GM18505 (cell line): ENCODE results near the gene CCDC167.

Experiments
- ATAC-seq: cut with Tn5 transposase; IDR thresholded peaks from one replicate; pipeline ENCODE4 v1.9.1; 2021; ENCODE audit not compliant: unreplicated experiment
- POLR2A ChIP-seq: IDR thresholded peaks from 4 replicates; pipeline ENCODE4 v1.6.1; 2011; ENCODE audit warnings: borderline replicate concordance; ENCODE audit not compliant: insufficient read depth, insufficient read length; ENCODE audit errors: extremely low read depth

CCDC167 gene

DNA sequence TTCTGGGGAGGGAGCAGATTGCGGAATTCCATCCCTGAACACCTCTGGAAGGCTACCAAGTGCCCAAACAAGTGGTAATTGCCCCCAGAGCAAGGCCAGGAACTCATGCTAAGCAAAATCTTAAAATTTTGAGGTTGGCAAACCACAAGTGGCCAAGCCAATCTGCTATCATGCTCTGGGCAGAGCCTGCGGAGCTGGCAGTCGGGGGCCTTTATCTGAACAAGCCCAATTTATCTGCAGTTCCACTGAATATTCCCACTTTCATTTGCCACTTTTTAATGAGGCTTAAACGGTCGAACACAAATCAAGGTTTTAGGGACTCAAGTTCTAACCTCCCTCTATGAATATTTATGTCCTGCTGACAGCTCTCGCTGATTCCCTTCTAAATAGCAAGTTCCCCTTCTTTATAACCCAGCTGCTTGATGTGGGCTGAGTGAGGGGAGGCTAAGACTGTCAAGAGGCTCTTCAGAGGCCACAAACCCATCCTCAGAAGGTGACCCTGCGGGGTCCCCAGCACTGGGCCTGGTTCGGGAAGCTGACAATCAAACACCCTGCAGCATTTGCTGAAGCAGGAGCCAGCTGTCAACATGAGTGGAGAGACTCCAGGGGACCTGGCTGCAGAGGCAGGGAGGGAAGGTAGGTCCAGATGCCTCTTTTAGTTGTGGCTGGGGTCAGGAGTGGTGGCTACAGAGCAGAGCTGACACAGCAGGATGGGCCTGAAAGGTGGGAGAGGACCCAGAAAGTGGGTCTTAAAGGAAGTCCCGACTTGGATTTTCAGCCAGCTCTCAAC is 11.9 kb downstream of the CCDC167 start:
- ATAC-seq: no peak
- TF ChIP-seq POLR2A: no peak

DNA sequence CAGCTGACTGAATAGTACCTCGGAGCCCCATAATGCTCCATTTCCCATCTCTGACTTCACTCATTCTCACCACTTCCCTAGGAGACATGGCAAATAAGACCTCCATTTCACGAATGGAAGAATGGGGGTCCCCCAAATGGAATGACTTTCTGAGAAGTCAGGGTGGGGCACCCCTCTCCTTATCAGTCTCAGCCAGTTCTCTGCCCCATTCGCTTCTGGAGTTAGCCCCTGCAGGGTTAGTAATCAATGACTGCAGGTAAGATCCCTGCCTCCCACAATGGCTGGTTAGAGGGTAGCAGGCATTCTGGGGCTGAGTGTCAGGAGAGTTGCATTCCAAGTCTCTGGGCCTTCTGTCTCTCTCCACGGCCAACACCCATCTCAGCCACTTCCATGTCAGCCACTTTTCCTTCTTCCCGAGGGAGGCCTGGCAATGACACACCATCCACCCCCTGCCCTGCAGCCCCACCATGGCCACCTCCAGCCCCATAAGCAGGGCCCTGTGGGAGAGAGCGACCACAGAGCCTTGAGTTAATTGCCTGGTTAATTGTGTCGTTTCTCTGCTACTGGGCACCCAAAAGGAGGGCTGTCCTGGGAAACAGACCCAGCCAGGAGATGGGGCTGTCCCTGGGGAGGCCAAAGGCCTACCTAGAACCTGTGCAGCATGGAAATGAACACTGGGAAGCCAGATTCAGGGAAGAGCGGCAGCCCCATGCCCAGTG is 13.4 kb downstream of the CCDC167 start:
- TF ChIP-seq POLR2A: no peak
- no peak for ATAC-seq

DNA sequence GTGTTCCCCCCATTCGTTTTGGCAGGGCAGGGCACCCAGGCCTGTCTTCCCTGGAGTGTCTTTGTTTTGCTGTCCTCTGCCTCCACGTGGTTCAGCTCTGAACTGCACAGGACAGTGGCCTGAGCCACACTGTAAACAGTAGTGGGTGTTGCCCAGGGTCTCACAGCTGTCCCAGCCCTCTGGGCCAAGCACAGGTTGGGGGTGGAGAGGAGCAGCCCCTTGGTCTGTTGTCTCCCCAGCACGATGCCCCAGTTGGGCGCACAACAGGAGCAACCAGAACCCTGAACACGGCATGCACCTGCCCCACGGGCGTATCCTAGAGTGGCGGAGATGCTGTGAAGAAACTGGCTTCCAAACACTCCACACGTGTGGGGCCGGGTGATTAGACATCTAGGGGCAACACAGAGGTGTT is 14.4 kb downstream of the CCDC167 start:
- TF ChIP-seq POLR2A: no peak
- ATAC-seq: no peak

DNA sequence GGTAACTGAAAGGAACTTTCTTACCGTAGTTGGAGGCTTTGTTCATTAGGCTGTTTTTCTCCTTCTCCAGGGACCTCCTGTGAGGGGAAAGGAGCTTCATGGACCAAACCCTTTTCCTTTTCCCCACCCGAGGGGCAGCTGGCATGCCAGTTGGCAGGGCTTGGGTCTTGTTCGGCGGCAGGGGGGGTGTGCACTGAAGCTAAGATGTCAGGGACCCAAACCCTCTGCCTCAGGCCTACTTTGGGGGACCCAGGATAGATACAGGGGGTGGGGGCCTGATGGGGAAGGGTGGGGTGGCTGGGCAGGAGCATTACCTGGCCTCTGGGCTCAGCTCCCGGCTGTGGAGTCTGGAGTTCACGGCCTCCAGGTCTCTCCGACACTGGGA is 14.9 kb downstream of the CCDC167 start:
- no peak for TF ChIP-seq POLR2A
- no peak for ATAC-seq

DNA sequence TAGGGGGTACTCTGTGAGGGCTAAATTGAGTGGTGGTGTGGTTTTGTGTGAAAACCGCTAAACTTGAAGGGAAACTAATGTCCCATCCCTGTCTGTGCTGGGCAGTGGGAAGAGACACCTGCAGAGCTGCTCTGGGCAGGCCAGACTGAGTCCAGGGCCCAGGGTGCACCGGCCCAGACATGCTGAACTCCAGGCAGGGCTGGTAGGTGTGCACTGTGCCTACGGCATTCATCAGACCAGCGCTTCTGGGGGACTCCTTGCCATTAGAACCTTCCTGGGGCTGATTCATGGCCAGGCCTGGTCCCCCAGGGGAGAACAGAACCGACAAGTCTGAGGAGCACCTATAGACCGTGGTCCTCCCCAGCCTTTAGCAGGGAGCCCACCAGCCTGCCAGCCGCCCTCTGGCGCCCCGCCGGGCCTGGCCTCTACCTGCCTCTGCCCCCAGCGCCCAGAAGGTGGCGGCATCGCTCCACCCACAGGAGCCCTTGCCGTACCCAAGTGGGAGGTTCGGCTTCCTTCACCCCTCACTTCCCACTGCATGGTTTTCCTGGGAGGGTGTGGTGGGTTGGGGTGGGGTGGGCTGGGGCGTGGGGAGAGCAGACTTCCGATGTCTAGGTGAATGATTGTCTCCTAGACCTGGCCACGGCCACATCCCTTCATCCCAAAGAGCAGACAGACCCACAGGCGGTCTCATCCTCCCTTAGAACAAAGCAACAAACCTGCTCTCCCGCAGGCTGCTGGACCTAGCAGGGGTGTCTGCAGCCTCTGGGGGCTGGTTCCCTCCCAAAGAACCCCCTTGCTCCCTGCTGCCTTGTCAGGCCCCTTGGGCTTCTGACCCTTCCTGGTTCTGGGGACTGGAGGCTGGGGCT is 15.5 kb downstream of the CCDC167 start:
- TF ChIP-seq POLR2A: no peak
- no peak for ATAC-seq

DNA sequence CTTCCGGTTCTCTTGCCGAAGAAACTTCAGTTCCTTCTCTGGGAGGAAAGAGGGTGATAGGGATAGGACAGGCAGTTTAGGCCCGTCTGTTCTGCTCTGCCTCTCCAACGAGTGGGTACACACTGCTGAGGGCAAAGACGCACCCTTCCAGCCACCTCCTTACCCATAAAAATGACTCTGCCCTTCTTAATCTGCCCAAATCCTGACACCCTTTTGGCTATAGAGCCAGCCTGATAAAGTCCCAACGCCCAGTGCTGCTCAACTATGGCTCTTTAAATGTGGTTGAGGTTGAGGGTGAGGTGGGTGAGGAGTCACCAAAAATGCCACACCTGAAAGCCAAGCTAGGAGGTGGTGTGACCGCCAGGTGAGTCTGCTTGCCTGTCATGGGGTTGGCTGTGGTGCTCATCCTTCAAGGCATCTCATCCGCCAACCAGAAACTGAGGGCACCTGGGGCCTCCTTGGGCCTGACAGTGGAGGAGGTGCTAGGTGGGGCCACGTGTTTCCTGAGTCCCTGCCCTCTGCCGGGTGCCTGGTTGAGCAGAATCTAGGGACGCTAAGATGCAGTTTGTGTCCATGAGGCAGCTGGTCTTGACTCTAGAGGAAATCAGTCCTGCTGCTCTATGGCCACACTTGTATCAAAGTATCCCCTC is 16.3 kb downstream of the CCDC167 start:
- TF ChIP-seq POLR2A: no peak
- no peak for ATAC-seq

DNA sequence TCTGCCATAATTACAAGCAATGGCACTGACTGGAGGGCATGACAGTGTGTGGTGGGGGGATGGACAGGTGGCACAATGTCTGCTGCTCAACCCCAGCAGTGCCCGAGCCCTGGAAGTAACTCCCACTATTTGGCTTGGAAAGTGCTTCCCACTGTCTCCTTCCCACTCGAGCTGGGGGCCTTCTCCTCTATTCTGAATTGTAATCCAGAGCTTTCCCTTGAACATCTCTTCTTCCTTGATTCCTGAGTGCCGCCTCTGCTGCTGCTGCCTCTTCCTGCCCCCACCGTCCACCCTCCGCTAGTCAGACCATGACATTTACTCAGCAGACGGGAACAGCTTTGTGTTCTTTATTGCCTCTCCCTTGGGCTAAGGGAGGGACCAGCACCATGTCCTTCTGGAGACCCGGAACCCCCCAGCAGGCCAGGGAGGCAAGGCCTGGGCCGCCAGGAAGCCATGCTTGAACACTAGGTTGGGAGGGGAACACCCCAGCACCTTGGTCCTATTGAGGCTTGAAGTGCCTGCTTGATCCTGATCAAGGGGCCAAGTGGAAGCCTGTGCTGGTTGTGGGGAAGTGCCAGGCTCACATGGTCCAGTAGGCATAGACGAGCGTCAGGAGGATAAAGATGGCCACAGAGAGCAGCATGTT is 17.0 kb downstream of the CCDC167 start:
- no peak for ATAC-seq
- TF ChIP-seq POLR2A: no peak

DNA sequence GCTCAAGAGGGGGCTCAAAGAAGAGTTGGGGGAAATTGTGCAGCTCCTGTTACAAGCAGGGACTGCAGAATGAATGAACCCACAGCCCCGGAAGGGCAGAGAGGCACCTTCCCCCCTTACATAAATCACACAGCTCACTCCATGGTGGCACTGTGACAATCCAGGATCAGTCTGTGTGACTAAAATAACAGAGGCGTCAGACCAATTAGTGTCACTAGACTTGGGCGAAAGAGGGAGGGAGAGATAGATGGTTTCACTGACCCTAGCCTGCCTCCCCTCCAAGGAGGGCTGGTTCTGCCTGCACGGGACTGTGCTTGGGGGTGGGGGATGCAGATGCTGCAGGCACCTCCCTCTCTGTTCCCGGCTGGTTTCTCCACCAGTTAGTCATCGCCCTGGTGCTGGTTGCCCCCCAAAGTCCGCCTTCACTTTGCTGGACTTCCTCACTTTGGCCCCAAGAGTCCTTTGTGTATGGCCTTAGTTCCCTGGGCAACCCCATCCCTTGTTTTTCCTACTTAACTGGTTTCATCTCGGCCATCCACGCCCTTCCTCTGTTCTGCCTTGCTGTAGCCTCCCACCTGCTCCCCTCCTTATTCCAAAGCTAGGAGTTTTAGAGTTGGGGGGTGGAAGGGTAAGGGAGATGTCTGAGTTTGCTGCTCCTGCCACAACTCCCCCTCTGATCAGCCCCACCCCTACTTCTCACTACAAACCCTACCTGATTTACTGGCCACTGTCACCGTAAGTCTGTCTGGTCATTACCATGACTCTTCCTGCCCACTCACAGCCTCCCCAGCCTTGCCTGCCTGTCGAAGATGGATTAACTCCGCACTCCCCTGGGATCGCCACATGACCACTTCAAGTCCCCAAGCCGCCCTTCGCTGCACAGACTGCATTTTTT is 17.7 kb downstream of the CCDC167 start:
- TF ChIP-seq POLR2A: no peak
- ATAC-seq: no peak

DNA sequence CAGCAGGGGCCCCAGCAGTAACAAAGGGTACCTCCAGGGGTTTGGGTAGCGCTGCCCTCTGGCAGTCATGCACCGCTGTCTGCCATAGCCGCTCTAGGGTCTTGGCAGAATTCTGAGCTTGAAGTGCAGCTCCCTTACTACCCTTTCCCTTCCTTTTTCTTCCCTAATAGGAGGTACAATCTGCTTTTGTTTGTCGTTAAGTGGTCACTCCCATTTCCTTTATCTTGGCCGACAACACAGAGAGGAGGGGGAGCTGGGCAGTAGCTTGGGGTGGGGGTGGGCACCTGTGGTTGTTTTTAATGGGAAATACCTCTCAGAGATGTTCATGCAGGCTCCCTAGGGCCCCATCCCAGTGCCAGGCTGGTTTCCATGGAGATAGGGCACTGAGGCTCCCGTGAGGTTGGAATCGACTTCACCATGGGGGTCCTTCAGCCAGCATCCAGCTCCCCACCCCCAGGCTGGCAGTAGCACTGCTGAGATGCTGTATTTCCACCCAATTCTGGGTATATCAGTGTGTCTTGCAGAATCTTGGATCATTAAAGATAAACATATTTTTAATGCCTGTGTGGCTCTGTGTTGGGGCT is 18.6 kb downstream of the CCDC167 start:
- TF ChIP-seq POLR2A: no peak
- ATAC-seq: no peak

DNA sequence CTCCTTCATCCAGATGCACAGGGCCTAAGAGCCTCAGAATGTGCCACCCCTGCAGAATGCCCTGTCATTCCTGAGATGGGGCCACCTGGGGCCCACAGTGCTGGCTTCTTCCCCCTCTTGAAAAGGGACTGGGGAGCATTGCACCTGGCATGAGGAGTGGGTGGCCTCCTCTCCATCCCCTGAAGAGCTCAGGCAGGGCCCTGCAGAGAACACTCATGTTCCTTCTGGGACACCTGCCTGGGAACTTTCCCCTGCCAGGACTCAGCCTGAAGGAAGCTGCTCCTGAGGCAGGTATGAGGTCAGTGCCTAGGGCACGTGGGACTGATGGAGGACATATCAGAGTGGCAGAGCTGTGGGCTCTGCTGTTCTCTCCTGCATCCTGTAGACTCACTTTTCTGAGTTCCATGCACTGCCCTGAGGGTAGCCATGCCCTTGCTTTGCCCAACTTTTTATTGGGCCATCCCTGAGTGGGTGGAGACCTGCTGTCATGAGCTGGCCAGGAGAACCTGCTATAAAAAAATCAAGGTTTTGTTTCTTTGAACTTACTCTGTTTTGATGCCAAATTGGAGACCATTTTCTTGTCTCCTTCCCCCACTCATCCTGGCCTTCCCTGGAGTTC is 19.5 kb downstream of the CCDC167 start:
- ATAC-seq: no peak

DNA sequence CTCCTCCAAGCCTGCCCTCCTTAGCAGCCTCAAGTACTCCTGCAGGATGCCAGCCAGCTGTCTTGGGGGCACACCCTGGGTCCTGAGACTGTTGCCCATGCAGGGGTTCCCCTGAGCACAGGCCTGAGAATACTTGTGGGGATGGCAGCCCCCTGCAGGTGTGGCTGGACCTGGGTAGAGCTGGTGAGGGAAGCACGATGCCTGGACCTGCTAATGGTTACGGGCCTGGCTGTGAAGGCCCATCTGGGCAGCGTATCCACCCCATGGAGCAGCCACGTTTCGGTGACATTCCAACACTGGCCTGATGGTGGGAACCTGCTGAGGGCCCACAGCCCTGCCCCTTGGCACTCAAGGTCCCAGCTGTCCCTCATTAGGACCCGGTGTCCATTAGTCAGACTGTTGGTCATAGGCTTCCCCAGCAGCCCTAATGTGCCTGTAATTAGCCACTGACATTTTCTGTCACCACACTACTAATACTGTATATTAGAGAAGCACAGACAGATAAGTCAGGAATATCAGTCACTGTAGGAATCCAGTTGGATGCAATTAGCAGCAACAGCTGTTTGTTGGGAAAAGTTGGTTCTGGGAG is 20.3 kb downstream of the CCDC167 start:
- ATAC-seq: no peak
- TF ChIP-seq POLR2A: no peak

More for the DNA sequence above, 19.5 kb downstream of the CCDC167 start:
- no peak for TF ChIP-seq POLR2A
